ENCODE data around the gene NLRC3. TPM values are rescaled to one million over a fixed set of nuclear protein-coding genes. Genes with fewer than 3 reads are reported as not detected.
A peak's percentile ranks its signal among the peaks of the same experiment; 100 is the strongest.

Gene NLRC3
- total and polyA plus RNA-seq, 2 donors from 2014 or later, result 0.52 to 5.3 TPM

- Histone ChIP-seq H3K9me3 (ENCODE audit: control insufficient read depth in 2 of 3, insufficient read depth in 1 of 3, low read length in 3 of 3) (no peaks in the 10 kb centered on the region), H3K27me3 (ENCODE audit: control insufficient read depth, insufficient read depth, low read length) (no peaks in the 10 kb centered on the region), H3K4me3 (ENCODE audit: low read length in 3 of 3) (no peak overlapping the region), H3K9ac (ENCODE audit: low read length in 3 of 3) (no peak overlapping the region), H3K27ac (ENCODE audit: low read depth in 2 of 2, low read length in 2 of 2) (no peak overlapping the region), H3K36me3 (ENCODE audit: control insufficient read depth in 2 of 3, insufficient read depth in 3 of 3, low read length in 3 of 3) (no peaks in the 10 kb centered on the region), H3K4me1 (ENCODE audit: control insufficient read depth in 2 of 3, insufficient read depth in 2 of 3, low read depth in 1 of 3, low read length in 3 of 3) (no peaks in the 10 kb centered on the region)
- FAIRE-seq (no peak), DNase-seq (peak in 1 of 5 donors; percentile 72)
- no peak for TF ChIP-seq CTCF (IDR thresholded peaks at IDR 0.05; ENCODE audit: borderline replicate concordance, extremely low read depth, insufficient read depth)
- intact Hi-C loops (cut with DNase I), result no loop called here
Measured at GRCh38 chr16:3564130-3564888, 12.9 kb downstream of the NLRC3 start.

- Histone ChIP-seq H3K27me3 (ENCODE audit: control insufficient read depth, insufficient read depth, low read length) (no peaks in the 10 kb centered on the region), H3K9ac (ENCODE audit: low read length in 3 of 3) (no peak overlapping the region), H3K9me3 (ENCODE audit: control insufficient read depth in 2 of 3, insufficient read depth in 1 of 3, low read length in 3 of 3) (no peaks in the 10 kb centered on the region), H3K4me3 (ENCODE audit: low read length in 3 of 3) (no peak overlapping the region), H3K27ac (ENCODE audit: low read depth in 2 of 2, low read length in 2 of 2) (no peak overlapping the region), H3K4me1 (ENCODE audit: control insufficient read depth in 2 of 3, insufficient read depth in 2 of 3, low read depth in 1 of 3, low read length in 3 of 3) (no peaks in the 10 kb centered on the region), H3K36me3 (ENCODE audit: control insufficient read depth in 2 of 3, insufficient read depth in 3 of 3, low read length in 3 of 3) (no peaks in the 10 kb centered on the region)
- no peak for TF ChIP-seq CTCF (IDR thresholded peaks at IDR 0.05; ENCODE audit: borderline replicate concordance, extremely low read depth, insufficient read depth)
- DNase-seq (peak in 1 of 5 donors; percentile 49), FAIRE-seq (no peak)
- intact Hi-C loops (cut with DNase I), result no loop called here
Measured at GRCh38 chr16:3562914-3563480, 14.2 kb downstream of the NLRC3 start.

- DNase-seq, result peak in 1 of 5 donors; percentile 40
- FAIRE-seq, result no peak
- Histone ChIP-seq H3K36me3 (ENCODE audit: control insufficient read depth in 2 of 3, insufficient read depth in 3 of 3, low read length in 3 of 3) (peaks cover 0 to 3% (median 0%) of the 10 kb centered on the region in 3 donors), H3K4me3 (ENCODE audit: low read length in 3 of 3) (no peak overlapping the region), H3K27ac (ENCODE audit: low read depth in 2 of 2, low read length in 2 of 2) (no peak overlapping the region), H3K27me3 (ENCODE audit: control insufficient read depth, insufficient read depth, low read length) (no peaks in the 10 kb centered on the region), H3K9ac (ENCODE audit: low read length in 3 of 3) (no peak overlapping the region), H3K9me3 (ENCODE audit: control insufficient read depth in 2 of 3, insufficient read depth in 1 of 3, low read length in 3 of 3) (no peaks in the 10 kb centered on the region), H3K4me1 (ENCODE audit: control insufficient read depth in 2 of 3, insufficient read depth in 2 of 3, low read depth in 1 of 3, low read length in 3 of 3) (no peaks in the 10 kb centered on the region)
- intact Hi-C loops (cut with DNase I), result no loop called here
- no peak for TF ChIP-seq CTCF (IDR thresholded peaks at IDR 0.05; ENCODE audit: borderline replicate concordance, extremely low read depth, insufficient read depth)
Measured at GRCh38 chr16:3561626-3562025, 15.6 kb downstream of the NLRC3 start.
